Neural crest cell (in vitro differentiated cells): ENCODE data around the gene SIPA1L3. TPM values are rescaled to one million over a fixed set of nuclear protein-coding genes. Genes with fewer than 3 reads are reported as not detected.

ENCODE experiments used
- DNase-seq: peaks from one replicate; pipeline ENCODE4 v3.0.0; 2021; ENCODE audit warnings: low read depth, mixed read lengths, low spot score
- H3K27ac Mint-ChIP-seq: one replicate; pipeline ENCODE4 v1.8.0; 2021; ENCODE audit warnings: mild to moderate bottlenecking, mixed read lengths; ENCODE audit not compliant: unreplicated experiment
- H3K27me3 Mint-ChIP-seq: 2 replicates; pipeline ENCODE4 v1.8.0; 2021; ENCODE audit warnings: low read depth, mild to moderate bottlenecking, mixed read lengths
- H3K36me3 Mint-ChIP-seq: 2 replicates; pipeline ENCODE4 v1.8.0; 2021; ENCODE audit warnings: low read depth, mild to moderate bottlenecking, mixed read lengths
- H3K4me1 Mint-ChIP-seq: 2 replicates; pipeline ENCODE4 v1.8.0; 2021; ENCODE audit warnings: mixed read lengths
- H3K4me3 Mint-ChIP-seq: one replicate; pipeline ENCODE4 v1.8.0; 2021; ENCODE audit warnings: mild to moderate bottlenecking, mixed read lengths
- H3K9me3 Mint-ChIP-seq: 2 replicates; pipeline ENCODE4 v1.8.0; 2021; ENCODE audit warnings: mixed read lengths
- total RNA-seq: library from RNA; stranded (reverse); gene quantifications from 2 replicates; pipeline ENCODE4 v1.2.1, GENCODE V29; 2021
- TF ChIP-seq, protein P1 (sequence below): fragments of 200-600 bp; sonication (generic); conservative IDR thresholded peaks from 2 replicates; pipeline ENCODE4 v1.5.0; 2021; ENCODE audit warnings: antibody characterized with exemption, mild to moderate bottlenecking

SIPA1L3 gene
- total RNA-seq, 1 donor from 2014 or later: 41.2 TPM

DNA sequence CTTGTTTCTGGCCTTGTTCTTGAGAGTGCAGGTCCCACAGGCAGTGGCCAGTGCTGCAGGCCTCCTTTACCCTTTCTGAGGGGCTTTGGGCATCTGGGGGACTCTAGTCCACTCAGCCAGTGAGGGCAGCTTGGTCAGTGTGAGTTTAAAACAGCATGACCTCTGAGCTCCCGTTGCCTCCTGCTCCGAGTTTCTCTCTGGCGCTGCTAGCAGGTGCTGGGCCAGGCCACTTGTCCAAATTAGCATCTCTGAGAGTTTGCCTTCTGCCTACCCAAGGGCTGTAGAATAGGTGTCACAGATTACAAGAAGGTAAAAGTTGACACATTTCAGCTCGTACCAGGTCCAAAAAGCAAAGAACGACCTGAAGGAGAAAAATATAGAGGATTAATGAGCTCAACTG, 105.9 kb downstream of the SIPA1L3 start:
- DNase-seq: no peak
- H3K4me3 Mint-ChIP-seq: no peak overlapping the region
- no peak overlapping the region for H3K27ac Mint-ChIP-seq
- no peaks in the 10 kb centered on the region for H3K27me3 Mint-ChIP-seq
- H3K36me3 Mint-ChIP-seq: peaks cover 3% of the 10 kb centered on the region
- TF ChIP-seq, protein P1, sequence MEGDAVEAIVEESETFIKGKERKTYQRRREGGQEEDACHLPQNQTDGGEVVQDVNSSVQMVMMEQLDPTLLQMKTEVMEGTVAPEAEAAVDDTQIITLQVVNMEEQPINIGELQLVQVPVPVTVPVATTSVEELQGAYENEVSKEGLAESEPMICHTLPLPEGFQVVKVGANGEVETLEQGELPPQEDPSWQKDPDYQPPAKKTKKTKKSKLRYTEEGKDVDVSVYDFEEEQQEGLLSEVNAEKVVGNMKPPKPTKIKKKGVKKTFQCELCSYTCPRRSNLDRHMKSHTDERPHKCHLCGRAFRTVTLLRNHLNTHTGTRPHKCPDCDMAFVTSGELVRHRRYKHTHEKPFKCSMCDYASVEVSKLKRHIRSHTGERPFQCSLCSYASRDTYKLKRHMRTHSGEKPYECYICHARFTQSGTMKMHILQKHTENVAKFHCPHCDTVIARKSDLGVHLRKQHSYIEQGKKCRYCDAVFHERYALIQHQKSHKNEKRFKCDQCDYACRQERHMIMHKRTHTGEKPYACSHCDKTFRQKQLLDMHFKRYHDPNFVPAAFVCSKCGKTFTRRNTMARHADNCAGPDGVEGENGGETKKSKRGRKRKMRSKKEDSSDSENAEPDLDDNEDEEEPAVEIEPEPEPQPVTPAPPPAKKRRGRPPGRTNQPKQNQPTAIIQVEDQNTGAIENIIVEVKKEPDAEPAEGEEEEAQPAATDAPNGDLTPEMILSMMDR: no peak
- no peaks in the 10 kb centered on the region for H3K9me3 Mint-ChIP-seq
- H3K4me1 Mint-ChIP-seq: peaks cover 7% of the 10 kb centered on the region

DNA sequence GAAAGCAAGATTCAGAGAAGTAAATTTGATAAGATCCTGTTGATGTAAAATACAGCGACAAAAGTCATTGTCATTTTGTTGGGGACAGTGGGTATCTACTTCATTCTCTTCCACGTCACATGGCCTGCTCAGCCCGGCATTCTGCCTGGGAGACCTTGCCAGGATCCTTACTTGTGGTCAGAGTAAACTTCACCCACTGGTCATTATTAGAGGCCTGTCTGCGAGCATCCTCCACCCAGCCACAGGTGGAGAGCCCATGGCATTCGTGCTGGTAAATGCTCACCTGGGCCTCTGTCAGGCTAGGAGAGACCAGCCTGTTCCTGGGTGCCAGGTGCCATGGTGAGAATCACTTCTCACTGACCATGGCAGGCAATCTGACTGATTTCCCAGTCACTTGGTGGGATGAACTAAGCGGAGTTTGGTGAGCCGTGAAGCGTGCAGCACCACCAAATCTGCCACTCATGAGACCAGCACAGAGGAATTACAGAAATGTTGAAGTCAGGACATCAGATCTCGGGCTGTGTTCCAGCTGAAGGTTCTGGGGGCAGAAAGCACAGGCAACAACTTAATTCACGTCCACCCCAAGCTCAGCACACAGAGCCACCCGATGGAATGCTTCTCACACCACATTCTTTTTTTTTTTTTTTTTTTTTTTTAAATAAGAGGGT, 107.0 kb downstream of the SIPA1L3 start:
- H3K4me3 Mint-ChIP-seq: no peak overlapping the region
- no peaks in the 10 kb centered on the region for H3K27me3 Mint-ChIP-seq
- peaks cover 7% of the 10 kb centered on the region for H3K4me1 Mint-ChIP-seq
- peaks cover 3% of the 10 kb centered on the region for H3K36me3 Mint-ChIP-seq
- H3K27ac Mint-ChIP-seq: peak overlapping the region; percentile 75
- TF ChIP-seq, protein P1: no peak
- no peak for DNase-seq
- no peaks in the 10 kb centered on the region for H3K9me3 Mint-ChIP-seq

- no peak for DNase-seq
- TF ChIP-seq, protein P1: no peak
- peaks cover 8% of the 10 kb centered on the region for H3K4me1 Mint-ChIP-seq
- H3K27ac Mint-ChIP-seq: no peak overlapping the region
- H3K27me3 Mint-ChIP-seq: no peaks in the 10 kb centered on the region
- no peak overlapping the region for H3K4me3 Mint-ChIP-seq
- H3K9me3 Mint-ChIP-seq: no peaks in the 10 kb centered on the region
- peaks cover 3% of the 10 kb centered on the region for H3K36me3 Mint-ChIP-seq
Observed at GRCh38 chr19:38015216-38015615, 108.2 kb downstream of the SIPA1L3 start.

GRCh38 chr19:38015761-38016160, 108.8 kb downstream of the SIPA1L3 start:
- peaks cover 3% of the 10 kb centered on the region for H3K36me3 Mint-ChIP-seq
- peaks cover 10% of the 10 kb centered on the region for H3K4me1 Mint-ChIP-seq
- DNase-seq: no peak
- no peak overlapping the region for H3K4me3 Mint-ChIP-seq
- no peaks in the 10 kb centered on the region for H3K9me3 Mint-ChIP-seq
- peak overlapping the region; percentile 4 for H3K27ac Mint-ChIP-seq
- H3K27me3 Mint-ChIP-seq: no peaks in the 10 kb centered on the region
- TF ChIP-seq, protein P1: no peak

GRCh38 chr19:38017401-38018151, 110.6 kb downstream of the SIPA1L3 start:
- TF ChIP-seq, protein P1: no peak
- no peak overlapping the region for H3K4me3 Mint-ChIP-seq
- DNase-seq: no peak
- no peaks in the 10 kb centered on the region for H3K36me3 Mint-ChIP-seq
- no peaks in the 10 kb centered on the region for H3K9me3 Mint-ChIP-seq
- peak overlapping the region; percentile 58 for H3K27ac Mint-ChIP-seq
- peaks cover 4% of the 10 kb centered on the region for H3K4me1 Mint-ChIP-seq
- no peaks in the 10 kb centered on the region for H3K27me3 Mint-ChIP-seq
